ENCODE data around the gene SGIP1. TPM values are rescaled to one million over a fixed set of nuclear protein-coding genes. Genes with fewer than 3 reads are reported as not detected.
A peak's percentile ranks its signal among the peaks of the same experiment; 100 is the strongest.

The SGIP1 gene
- total and polyA plus RNA-seq, 2 experiments from 2014 or later: 3.1 to 20.2 TPM

GRCh38 chr1:66676613-66677298 is 142.8 kb downstream of the SGIP1 start:
- Histone ChIP-seq H3K27me3 (no peaks in the 10 kb centered on the region), H3K79me2 (no peaks in the 10 kb centered on the region), H3K4me2 (no peak overlapping the region), H3K4me1 (ENCODE audit: insufficient read depth) (no peaks in the 10 kb centered on the region), H3K9me3 (ENCODE audit: low read depth) (no peaks in the 10 kb centered on the region), H2AFZ (no peak overlapping the region), H4K20me1 (ENCODE audit: insufficient read depth, poor library complexity, severe bottlenecking) (no peaks in the 10 kb centered on the region), H3K27ac (peak overlapping the region; percentile 15), H3K9me2 (replicated peaks; ENCODE audit: insufficient read depth) (no peaks in the 10 kb centered on the region), H3K4me3 (no peak overlapping the region), H3K36me3 (replicated peaks; ENCODE audit: insufficient read depth, low read depth) (no peaks in the 10 kb centered on the region)
- WGBS (ENCODE audit: low lambda C conversion rate, missing lambda C conversion rate): 63% methylated on average over 3 of the region's 3 CpGs
- DNase-seq (ENCODE audit: low spot score): peak; percentile 13
- TF ChIP-seq EZH2 (IDR thresholded peaks at IDR 0.05; ENCODE audit: borderline replicate concordance) (no peak), EZH2phosphoT487 (IDR thresholded peaks at IDR 0.05; ENCODE audit: low read depth, severe bottlenecking, unreplicated experiment) (no peak), CTCF (IDR thresholded peaks at IDR 0.05; ENCODE audit: poor library complexity) (no peak)

GRCh38 chr1:66678146-66678545 is 144.2 kb downstream of the SGIP1 start:
- no peak for TF ChIP-seq EZH2 (IDR thresholded peaks at IDR 0.05; ENCODE audit: borderline replicate concordance)
- TF ChIP-seq CTCF (IDR thresholded peaks at IDR 0.05; ENCODE audit: poor library complexity): no peak
- TF ChIP-seq EZH2phosphoT487 (IDR thresholded peaks at IDR 0.05; ENCODE audit: low read depth, severe bottlenecking, unreplicated experiment): no peak
- H3K27me3 ChIP-seq: no peaks in the 10 kb centered on the region
- no peaks in the 10 kb centered on the region for H3K9me3 ChIP-seq (ENCODE audit: low read depth)
- H3K4me1 ChIP-seq (ENCODE audit: insufficient read depth): no peaks in the 10 kb centered on the region
- no peak for DNase-seq (ENCODE audit: low spot score)
- H3K79me2 ChIP-seq: no peaks in the 10 kb centered on the region
- H3K36me3 ChIP-seq (replicated peaks; ENCODE audit: insufficient read depth, low read depth): no peaks in the 10 kb centered on the region
- no peaks in the 10 kb centered on the region for H4K20me1 ChIP-seq (ENCODE audit: insufficient read depth, poor library complexity, severe bottlenecking)
- WGBS (ENCODE audit: low lambda C conversion rate, missing lambda C conversion rate): 89% methylated on average over 1 of the region's 1 CpG
- H3K4me3 ChIP-seq: no peak overlapping the region
- H3K27ac ChIP-seq: no peak overlapping the region
- no peak overlapping the region for H2AFZ ChIP-seq
- no peaks in the 10 kb centered on the region for H3K9me2 ChIP-seq (replicated peaks; ENCODE audit: insufficient read depth)
- no peak overlapping the region for H3K4me2 ChIP-seq

GRCh38 chr1:66679140-66679539 is 145.2 kb downstream of the SGIP1 start:
- no peaks in the 10 kb centered on the region for H3K9me2 ChIP-seq (replicated peaks; ENCODE audit: insufficient read depth)
- DNase-seq (ENCODE audit: low spot score): no peak
- H3K4me3 ChIP-seq: no peak overlapping the region
- H3K4me1 ChIP-seq (ENCODE audit: insufficient read depth): no peaks in the 10 kb centered on the region
- 80% methylated on average over 5 of the region's 5 CpGs for WGBS (ENCODE audit: low lambda C conversion rate, missing lambda C conversion rate)
- no peaks in the 10 kb centered on the region for H3K27me3 ChIP-seq
- H3K4me2 ChIP-seq: no peak overlapping the region
- H3K9me3 ChIP-seq (ENCODE audit: low read depth): no peaks in the 10 kb centered on the region
- H3K36me3 ChIP-seq (replicated peaks; ENCODE audit: insufficient read depth, low read depth): no peaks in the 10 kb centered on the region
- H2AFZ ChIP-seq: no peak overlapping the region
- H3K27ac ChIP-seq: no peak overlapping the region
- no peaks in the 10 kb centered on the region for H3K79me2 ChIP-seq
- no peaks in the 10 kb centered on the region for H4K20me1 ChIP-seq (ENCODE audit: insufficient read depth, poor library complexity, severe bottlenecking)
- TF ChIP-seq EZH2phosphoT487 (IDR thresholded peaks at IDR 0.05; ENCODE audit: low read depth, severe bottlenecking, unreplicated experiment): no peak
- TF ChIP-seq EZH2 (IDR thresholded peaks at IDR 0.05; ENCODE audit: borderline replicate concordance): no peak
- TF ChIP-seq CTCF (IDR thresholded peaks at IDR 0.05; ENCODE audit: poor library complexity): no peak

All from hepatocyte (in vitro differentiated cells).